Progenitor cell of endocrine pancreas (in vitro differentiated cells): ENCODE measurements around the gene CCDC78. TPM values are rescaled to one million over a fixed set of nuclear protein-coding genes. Genes with fewer than 3 reads are reported as not detected.

ENCODE experiments used
- DNase-seq: peaks from one replicate; pipeline ENCODE4 v3.0.0; 2021; ENCODE audit warnings: low spot score; ENCODE audit not compliant: unreplicated experiment
- H3K27ac Mint-ChIP-seq: 2 replicates; pipeline ENCODE4 v1.8.0; 2021; ENCODE audit warnings: mild to moderate bottlenecking, moderate library complexity, mixed read lengths
- H3K27me3 Mint-ChIP-seq: 2 replicates; pipeline ENCODE4 v1.8.0; 2021; ENCODE audit warnings: mixed read lengths
- H3K36me3 Mint-ChIP-seq: 2 replicates; pipeline ENCODE4 v1.8.0; 2022; ENCODE audit warnings: mixed read lengths; ENCODE audit not compliant: insufficient read depth
- H3K4me1 Mint-ChIP-seq: 2 replicates; pipeline ENCODE4 v1.8.0; 2021; ENCODE audit warnings: low read depth, mixed read lengths
- H3K4me3 Mint-ChIP-seq: 2 replicates; pipeline ENCODE4 v1.8.0; 2021; ENCODE audit warnings: low read depth, mild to moderate bottlenecking, moderate library complexity, mixed read lengths
- H3K9me3 Mint-ChIP-seq: 2 replicates; pipeline ENCODE4 v1.8.0; 2021; ENCODE audit warnings: low read depth, mixed read lengths
- total RNA-seq: library from RNA; stranded (reverse); gene quantifications from 2 replicates; pipeline ENCODE4 v1.2.1, GENCODE V29; 2021
- TF ChIP-seq, protein P1 (sequence below): fragments of 200-600 bp; sonication (generic); IDR thresholded peaks from one replicate; pipeline ENCODE4 v1.5.0; 2021; ENCODE audit warnings: antibody characterized with exemption, mild to moderate bottlenecking; ENCODE audit not compliant: unreplicated experiment

CCDC78 gene
- total RNA-seq, 1 donor from 2014 or later: 3.2 TPM

DNA sequence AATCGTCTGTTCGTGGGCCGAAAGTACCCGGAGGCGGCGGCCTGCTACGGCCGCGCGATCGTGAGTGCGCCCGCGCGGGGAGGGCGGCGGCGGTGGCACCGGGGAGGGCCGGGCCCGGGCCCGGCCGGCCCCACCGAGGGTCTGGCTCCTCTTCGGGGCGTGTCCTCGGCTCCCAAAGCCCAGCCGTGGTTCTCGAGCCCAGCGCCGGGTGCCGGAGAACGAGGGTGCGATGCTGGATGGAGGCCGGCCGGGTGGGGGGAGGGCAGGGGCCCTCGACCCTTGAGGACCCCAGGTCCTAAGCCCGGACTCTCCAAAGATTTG, 45.7 kb downstream of the CCDC78 start:
- Mint-ChIP-seq H3K4me1 (peaks cover 10% of the 10 kb centered on the region), H3K4me3 (peak overlapping the region; percentile 79), H3K36me3 (peaks cover 7% of the 10 kb centered on the region), H3K27me3 (no peaks in the 10 kb centered on the region), H3K27ac (no peak overlapping the region), H3K9me3 (no peaks in the 10 kb centered on the region)
- no peak for DNase-seq
- TF ChIP-seq, protein P1, sequence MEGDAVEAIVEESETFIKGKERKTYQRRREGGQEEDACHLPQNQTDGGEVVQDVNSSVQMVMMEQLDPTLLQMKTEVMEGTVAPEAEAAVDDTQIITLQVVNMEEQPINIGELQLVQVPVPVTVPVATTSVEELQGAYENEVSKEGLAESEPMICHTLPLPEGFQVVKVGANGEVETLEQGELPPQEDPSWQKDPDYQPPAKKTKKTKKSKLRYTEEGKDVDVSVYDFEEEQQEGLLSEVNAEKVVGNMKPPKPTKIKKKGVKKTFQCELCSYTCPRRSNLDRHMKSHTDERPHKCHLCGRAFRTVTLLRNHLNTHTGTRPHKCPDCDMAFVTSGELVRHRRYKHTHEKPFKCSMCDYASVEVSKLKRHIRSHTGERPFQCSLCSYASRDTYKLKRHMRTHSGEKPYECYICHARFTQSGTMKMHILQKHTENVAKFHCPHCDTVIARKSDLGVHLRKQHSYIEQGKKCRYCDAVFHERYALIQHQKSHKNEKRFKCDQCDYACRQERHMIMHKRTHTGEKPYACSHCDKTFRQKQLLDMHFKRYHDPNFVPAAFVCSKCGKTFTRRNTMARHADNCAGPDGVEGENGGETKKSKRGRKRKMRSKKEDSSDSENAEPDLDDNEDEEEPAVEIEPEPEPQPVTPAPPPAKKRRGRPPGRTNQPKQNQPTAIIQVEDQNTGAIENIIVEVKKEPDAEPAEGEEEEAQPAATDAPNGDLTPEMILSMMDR: no peak

DNA sequence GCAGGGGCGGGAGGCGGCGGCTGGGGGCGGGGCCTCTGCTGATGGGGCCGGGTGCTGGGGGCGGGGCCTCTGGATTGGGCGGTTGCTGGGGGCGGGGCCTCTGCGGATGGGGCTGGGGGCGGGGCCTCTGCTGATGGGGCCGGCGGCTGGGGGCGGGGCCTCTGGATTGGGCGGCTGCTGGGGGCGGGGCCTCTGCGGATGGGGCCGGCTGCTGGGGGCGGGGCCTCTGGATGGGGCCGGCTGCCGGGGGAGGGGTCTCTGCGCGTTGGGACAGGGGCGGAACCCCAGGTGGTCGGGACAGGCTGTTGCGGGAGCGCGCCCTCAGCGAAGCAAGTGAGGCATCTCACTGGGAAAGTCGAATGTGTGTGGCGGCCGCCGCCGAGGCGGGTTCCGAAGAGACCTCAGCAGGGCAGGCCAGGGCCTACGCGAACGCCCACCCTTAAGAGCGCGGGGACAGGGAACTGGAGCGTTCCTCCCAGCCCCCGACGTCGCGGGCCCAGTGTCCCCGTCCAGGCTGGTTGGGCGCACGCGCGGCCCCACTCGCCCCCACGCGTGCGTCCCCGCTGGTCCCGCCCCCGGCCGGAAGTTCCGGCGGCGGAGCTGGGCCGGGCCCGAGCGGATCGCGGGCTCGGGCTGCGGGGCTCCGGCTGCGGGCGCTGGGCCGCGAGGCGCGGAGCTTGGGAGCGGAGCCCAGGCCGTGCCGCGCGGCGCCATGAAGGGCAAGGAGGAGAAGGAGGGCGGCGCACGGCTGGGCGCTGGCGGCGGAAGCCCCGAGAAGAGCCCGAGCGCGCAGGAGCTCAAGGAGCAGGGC, 46.2 kb downstream of the CCDC78 start, which contains the start of gene STUB1:
STUB1 (plus strand) TSS at position 597 of the 811 bp plus-strand sequence; CDS start at position 713, 116 bp downstream.
- Mint-ChIP-seq H3K9me3 (no peaks in the 10 kb centered on the region), H3K27me3 (peaks cover 2% of the 10 kb centered on the region), H3K27ac (peak within 1 kb of the TSS; percentile 85), H3K36me3 (peaks cover 7% of the 10 kb centered on the region), H3K4me3 (peak within 1 kb of the TSS; percentile 79), H3K4me1 (peaks cover 10% of the 10 kb centered on the region)
- DNase-seq: peak; percentile 82
- TF ChIP-seq, protein P1: no peak

DNA sequence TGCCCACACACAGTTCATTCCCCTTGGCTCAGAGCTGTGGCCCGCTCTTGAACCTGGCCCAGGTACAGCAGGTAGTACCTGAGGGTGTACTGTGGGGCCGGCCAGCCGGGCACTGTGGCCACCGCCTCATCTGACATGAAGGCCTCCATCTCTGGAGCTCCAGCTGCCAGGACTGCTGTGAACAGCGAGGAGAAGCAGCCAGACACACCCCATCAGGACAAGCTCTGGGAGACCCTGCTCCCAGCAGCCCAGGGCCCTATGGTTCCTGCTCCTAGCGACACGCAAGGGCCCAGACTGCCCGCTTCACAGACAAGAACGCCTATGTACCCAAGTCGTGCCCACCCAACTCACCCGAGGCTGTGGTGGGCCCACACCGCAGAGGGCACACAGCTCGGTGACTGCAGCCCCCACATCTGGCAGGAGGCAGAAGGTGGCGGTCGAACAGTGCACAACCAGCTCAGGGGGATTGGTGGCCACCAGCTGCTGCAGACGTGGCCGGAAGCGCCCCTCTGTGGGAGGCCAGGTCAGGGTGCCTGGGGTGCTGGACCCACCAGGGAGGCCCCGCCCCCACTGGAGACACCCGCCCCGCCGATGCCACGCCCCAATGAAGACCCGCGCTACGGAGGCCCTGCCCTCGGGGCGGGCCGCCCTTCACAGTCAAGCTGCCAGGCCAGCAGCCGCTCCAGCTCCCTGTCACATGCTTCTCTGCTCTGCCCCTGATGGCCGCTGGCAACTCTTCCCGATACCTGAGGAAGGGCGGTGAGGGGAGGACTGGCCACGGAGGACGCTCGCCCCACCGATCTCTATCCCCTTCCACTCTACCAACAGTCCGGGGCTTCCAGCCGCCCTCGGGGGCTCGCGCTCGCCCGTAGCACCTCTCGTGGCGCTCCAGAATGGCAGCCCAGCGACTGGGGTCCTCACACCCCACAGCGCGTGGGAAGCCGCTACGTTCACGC, 47.1 kb downstream of the CCDC78 start:
- H3K9me3 Mint-ChIP-seq: no peaks in the 10 kb centered on the region
- H3K4me1 Mint-ChIP-seq: peaks cover 10% of the 10 kb centered on the region
- DNase-seq: peak; percentile 53
- H3K27ac Mint-ChIP-seq: peak overlapping the region; percentile 59
- H3K27me3 Mint-ChIP-seq: peaks cover 4% of the 10 kb centered on the region
- TF ChIP-seq, protein P1: no peak
- H3K4me3 Mint-ChIP-seq: peak overlapping the region; percentile 61
- peaks cover 7% of the 10 kb centered on the region for H3K36me3 Mint-ChIP-seq

DNA sequence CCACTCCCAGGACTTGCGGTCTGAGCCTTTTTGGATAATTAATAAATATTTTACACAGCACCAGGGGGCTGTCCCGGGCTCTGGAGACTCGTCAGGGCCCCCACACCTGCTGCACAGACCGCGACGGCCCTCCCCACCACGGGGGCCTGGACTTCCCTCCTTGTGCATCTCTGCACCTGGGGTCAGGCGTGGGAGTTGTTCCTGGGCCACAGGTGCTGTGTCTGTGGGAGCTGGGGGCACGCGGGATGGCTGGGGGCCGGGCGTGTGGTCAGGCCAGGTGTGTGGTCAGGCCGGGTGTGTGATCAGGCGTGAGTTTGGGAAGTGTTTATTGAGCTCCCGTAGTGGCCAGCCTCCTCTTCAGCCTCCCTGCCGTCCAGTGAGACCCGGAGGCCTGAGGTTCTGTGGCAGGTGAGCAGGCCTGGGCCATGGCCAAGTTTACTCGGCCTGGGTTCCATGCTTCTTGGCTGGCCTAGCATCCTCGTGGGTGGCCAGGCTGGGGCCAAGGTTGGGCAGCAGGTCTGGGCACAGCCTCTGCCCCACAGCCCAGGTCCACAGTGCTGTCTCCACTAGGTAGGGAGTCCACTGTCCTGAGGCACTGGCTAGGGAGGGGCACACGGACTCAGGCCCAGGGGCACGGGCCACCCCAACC, 47.9 kb downstream of the CCDC78 start:
- Mint-ChIP-seq H3K27me3 (peaks cover 4% of the 10 kb centered on the region), H3K36me3 (peaks cover 7% of the 10 kb centered on the region), H3K4me1 (peaks cover 10% of the 10 kb centered on the region), H3K27ac (no peak overlapping the region), H3K4me3 (no peak overlapping the region), H3K9me3 (no peaks in the 10 kb centered on the region)
- TF ChIP-seq, protein P1: no peak
- no peak for DNase-seq
